Measurements from ENCODE around the gene POLG2.
A peak's percentile ranks its signal among the peaks of the same experiment; 100 is the strongest.
"Not testable (repeated sequence)": the region's sequence is repeated elsewhere in the genome, so short reads cannot be mapped to it uniquely, and the experiment has no call there.

The POLG2 gene

DNA sequence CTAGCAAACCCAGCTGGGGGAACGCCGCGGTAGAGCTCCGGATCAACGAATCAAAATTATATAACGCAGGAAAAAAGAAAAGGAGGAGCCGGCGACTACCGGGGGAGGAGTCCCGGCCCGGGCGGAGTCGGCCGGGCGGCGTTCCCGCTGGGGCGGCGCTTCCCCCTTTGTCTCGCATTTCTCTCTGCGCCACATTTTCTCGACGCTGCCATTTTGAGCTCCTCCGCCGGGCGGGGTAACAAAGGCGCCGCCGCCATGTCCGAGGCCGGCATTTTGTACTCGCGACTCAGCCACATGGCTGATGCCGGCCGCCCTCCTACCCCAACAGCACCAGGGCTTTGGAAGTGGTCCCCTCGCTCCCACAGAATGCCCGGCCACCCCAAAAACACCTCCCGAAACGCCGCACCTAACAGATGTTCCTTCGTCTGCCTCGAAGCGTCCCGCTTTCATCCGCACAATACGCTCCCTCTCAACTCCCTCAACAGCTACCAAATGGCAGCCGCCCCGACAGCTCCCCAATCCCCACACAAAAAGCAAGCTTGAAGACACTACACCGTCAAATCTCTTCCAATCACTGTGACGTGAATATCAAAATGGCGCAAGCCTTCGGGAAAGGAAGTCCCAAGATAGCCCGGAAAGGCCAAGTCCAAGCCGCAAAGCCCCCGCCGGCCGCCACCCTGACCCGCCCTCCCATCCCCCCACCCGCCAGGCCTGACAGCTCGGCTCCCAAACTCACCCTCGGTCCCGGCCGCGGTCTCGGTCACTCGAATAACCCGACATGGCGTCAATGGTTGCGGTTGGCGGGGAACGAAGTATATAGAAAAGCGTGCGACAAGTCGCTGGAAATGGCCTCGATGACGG, 8.7 kb upstream of the POLG2 start:
- DNase-seq: peak; percentile 39 to 85

DNA sequence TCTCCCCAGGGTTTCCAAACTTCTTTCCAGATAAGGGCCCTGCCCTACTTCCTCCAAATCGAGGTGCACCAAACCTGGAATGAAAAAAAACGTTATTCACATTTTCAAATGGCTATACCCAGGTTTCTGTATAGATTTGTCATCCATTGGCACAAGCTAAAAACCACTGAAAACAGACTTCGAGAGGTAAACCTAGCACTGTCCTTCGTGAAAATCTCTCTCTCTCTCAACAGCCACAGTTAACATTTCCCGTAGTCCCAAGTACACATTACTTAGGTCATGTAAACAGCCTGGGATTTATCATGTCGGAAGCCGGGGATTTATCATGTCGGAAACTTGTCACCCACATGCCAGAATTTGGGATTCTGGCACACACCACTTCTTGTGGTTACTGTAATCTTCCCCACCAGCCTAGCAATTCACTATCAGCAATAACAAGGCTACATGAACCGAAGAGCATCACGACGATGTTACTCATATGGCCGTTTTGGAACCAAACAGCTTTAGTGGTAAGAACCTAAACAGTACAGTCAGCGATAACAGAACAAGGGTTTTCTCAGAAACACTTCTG, 8.0 kb upstream of the POLG2 start:
- DNase-seq: no peak

DNA sequence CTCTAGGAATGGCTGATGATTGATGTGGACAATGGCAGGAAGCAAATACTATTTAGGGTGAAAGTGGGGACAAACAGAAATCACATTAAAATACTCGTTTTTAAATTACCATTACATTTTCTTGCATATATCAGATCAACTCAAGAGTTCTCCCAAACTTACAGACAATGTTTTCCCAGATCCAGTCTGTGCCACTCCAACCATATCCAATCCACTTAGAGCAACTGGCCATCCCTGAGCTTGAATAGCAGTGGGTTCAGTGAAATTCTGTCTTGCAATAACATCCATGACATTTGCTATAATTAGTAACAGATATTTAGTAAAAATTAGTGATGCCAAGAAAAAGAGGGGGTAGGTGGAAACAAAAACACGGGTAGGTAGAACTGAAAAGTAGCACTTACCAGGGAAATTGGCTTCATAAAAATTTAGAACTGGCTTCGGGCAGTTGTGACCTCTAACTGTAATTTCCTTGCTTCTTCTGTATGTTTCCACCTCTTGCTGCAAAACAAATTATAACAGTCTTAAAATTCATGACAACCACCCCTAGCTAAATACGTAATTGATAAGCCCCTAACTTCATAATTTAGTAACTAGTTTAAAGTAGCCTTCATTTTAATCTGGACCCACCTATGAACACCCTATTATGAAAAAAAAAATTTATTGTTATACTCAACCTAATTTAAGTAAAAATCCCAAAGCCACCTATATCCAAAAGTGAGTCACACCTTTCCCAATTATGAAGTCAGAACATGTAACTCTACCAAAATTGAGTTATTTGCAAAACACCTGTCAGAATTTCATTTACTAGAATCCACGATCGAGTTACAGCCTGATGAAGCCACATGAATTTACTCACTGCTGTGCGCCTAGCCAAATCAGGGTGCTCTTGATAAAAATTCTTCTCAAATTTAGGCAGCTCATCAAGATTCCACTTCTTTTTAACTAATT, 7.2 kb upstream of the POLG2 start:
- no peak for DNase-seq

DNA sequence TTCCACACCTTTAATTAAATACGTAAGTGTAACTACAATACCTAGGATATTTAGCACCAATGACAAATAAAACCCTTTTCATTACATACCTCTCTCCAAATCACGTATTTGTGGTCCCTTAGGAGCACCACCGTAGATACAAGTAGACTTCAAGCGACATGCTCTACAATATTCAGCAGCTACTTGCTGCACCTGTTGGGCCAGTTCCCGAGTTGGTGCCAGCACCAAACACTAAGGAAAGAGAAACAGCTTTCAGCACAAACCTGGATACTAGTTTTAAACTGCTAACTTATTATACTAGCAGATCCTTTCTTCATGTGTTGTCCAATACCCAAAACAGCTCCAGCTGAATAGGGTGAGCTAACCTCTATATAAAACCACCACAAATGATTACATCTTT, 6.5 kb upstream of the POLG2 start:
- no peak for DNase-seq

DNA sequence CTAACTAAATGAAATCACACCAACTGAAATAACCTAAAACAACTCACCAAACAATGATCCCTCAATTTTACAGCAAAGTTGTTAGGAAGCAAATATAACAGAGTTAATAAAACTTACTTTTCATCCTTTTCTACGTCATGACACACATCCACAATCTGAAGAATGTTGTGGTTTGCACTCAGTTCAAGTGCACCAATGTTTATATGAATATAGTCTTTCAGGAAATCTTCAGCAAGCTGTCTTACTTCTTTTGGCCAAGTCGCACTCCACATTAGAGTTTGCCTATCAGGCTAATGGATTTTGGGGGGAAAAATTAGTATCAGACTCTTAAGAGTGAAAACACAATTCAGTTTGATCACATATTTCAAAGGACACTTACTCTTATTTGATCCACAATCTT, 6.0 kb upstream of the POLG2 start:
- no peak for DNase-seq

DNA sequence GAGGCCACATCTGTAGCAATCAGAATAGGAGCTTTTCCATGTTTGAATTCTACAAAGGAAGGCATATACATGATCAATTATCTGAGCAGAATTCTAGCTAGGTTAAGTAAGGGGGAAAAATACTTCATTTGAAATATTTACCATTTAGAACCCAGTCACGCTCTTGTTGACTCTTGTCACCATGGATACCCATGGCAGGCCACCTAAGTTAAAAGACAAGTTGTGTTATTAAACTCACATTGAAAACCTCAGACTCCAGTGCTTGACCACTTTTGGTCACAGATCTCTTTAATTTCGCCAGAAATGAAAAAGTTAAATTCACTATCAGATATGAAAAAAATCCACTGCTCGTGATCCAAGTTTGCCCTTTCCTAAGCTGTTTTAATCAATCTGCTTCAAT, 5.2 kb upstream of the POLG2 start:
- no peak for DNase-seq

DNA sequence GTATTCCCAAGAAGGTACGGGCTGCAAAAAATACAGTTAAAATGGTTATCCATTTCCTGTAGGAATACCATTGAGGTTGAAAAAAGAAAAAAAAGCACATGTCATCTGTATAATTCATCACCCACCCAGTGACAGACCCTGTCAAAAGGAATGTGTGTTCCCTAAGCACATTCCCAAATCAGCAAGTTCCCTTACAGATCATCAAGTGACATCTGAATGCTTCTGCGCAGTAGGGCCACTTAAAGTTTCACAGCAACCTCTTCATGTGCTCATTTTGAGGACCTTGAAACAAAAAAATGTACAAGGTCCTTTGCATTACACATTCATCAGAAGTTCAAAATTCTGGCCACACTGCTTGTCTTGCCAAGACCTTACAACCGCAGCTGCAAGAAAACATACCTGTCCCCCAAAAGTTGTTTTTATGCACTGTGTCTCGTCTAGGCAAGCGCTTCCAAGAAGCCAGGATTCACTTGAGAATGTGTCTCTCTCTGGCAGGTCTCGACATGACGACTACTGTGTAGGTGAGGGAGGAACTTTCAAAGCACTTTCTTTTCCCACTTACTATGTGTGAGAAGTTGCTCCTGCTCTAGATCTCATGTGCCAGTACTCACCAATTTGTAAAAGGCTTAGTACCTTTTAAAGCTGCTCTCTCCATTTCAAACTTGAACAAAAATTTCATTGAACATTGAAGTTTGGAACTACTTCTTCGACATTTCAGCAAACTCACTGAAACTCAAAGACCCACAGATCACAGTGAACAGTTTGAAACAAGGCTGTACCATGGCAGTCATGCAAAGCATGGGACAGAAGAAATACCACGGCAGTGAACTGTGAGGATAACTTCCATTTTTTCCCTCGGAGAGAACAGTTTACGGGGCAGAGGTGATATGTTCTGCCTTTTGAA, 4.3 kb upstream of the POLG2 start:
- DNase-seq: no peak

DNA sequence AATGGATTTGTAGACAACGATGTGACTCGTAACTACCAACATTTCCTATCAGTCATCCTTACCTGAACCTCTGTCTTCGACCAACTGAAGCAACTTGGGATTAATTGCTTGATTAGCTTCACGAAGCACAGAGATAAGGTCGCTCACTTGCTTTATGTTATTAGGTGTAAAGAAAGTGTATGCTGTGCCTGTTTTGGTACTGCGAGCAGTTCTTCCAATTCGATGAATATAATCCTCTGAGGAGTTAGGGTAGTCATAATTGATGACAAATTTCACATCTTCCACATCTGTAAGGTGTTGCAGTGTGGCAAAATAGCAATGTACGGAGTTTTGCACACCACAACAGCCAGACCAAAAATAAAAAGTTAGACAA, 3.6 kb upstream of the POLG2 start:
- DNase-seq: no peak

DNA sequence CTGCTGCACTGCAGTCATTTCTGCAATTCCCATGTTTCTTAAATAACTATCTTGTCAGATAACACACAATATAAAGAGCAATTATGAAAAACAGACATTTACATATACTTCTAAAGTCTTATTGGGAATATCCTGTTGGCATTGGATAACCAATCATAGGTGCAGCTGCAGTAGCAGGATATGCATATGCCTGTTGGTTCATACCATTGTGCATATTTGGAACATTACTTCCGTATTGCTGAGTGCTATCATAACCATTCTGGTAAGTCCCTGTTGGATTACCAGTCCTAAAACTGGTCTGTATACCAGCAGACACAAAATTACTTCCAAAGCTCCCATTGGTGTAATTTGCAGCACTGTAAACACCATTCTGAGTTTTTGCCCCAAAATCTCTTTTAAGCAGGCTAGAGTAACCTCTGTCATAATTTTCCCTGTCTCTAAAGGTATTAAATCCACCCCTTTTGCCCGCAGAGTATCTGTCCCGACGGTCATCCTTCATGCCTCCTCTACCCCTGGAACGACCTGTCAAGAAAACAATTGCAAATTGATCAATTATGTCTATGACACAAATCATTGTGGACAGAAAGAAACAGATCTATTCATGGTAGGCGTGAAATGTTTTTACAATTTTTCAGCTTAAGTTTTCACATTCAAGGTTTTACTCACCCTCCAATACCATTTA, 3.1 kb upstream of the POLG2 start:
- no peak for DNase-seq

DNA sequence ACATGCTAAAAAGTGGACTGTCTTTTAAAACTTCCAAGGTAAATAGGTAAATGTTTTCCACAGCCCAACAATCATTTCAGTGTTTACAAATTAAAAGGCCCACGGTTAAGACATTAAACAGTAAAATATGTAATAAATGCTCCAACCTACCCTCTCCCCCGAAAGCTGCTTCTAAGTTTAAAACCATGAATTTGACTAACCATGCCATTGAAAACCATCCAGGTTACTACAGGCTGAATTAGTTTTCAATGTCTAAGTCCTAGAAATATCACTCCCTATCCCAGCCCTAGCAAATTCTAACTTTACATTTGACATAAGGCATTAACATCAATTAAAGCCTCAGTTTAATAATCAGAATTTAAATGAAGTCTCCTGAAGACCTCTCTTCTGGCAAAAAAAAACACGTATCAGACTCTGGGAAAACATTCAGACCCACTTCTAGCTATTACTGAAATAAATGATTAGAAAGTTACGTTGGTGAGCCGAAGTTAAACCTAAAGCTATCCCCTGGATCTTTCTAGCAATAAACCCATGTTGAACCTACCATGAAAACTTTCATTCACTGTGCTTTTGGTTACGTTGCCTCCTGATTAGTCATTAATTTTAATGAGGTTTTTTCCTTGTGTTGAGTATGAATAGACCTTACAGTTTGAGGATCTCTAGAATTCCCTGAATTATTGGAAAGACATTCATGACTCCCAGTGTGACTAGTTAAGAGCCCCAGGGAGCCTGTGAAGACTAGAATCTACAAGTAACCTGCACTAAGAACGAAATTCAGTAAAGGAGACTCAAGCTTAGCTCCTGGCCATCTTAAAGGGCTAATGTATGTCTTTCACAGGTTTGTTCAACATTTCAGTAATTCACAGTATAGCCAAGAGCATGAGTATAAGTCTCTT, 1.7 kb upstream of the POLG2 start:
- DNase-seq: no peak

DNA sequence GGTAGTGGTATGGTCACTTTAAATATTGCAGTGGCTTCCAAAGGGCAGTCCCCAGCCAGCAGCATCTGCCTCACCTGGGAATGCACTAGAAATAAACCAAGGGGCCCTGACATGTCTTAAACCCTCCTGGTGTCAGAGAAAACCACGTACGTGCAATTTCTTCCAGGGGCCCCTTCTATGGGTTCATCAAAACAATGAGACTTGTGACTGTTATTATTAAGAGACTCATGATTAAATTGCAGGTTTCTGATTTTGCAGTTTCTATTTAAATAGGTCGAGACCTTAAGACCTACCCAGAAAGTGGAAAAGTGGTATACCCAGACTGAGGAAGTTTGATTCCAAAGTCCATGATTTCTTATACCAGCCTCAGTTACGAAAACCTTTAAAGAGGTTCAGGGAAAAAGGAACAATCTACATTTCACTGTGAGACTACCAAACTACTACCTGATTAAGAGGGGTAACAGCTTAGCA, 746 bp upstream of the POLG2 start:
- DNase-seq: no peak

DNA sequence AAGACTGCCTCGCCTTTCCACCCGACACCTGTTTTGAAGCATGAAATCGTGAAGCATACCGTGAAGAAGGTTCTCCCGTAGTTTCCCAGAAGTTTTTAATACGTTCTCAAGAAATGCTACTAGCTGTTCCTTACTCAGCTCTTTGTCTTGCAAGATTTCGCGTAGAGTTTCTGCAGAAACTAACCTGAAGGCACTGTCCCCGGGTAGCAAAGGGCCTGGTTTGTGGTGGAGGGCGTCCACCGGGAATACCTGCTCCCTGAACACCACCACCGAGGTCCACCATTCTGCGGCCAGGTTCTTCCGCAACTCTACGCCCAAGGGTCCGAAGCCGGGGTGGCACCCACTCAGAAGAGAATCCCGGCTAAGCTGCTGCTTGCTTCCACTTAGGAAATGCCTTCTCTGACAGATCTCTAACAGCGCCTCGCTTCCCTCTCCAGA, 487 bp downstream of the POLG2 start:
- no peak for DNase-seq

DNA sequence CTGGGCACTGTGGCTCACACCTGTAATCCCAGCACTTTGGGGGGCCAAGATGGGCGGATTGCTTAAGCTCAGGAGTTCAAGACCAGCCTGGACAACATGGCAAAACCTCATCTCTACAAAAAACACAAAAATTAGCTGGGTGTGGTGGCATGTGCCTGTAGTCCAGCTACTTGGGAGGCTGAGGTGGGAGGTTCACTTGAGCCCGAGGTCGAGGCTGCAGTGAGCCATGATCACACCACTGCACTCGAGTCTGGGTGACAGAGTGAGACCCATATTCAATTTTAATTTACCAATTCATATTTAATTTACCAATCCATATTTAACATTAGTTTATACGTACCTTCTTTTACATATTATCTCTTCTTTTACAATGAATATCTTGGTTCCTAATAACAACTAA, 1.6 kb downstream of the POLG2 start:
- not testable (repeated sequence) for DNase-seq

DNA sequence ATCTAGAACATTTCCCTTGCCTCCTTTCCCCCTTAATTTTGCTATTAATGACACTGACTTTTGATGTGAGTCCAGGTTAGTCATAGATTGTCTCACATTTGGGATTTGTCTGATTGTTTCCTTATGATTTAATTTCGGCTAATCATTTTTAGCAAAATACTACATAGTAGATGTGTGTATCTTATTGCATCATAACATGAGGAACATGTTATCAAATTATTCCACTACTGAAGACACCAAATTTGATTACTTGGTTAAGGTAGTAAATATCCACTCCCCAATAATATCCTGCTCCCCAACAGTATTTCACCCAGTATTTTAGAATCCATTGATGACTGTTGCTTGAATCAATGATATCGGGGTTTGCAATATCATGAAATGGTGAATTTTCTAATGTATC, 2.7 kb downstream of the POLG2 start:
- no peak for DNase-seq

DNA sequence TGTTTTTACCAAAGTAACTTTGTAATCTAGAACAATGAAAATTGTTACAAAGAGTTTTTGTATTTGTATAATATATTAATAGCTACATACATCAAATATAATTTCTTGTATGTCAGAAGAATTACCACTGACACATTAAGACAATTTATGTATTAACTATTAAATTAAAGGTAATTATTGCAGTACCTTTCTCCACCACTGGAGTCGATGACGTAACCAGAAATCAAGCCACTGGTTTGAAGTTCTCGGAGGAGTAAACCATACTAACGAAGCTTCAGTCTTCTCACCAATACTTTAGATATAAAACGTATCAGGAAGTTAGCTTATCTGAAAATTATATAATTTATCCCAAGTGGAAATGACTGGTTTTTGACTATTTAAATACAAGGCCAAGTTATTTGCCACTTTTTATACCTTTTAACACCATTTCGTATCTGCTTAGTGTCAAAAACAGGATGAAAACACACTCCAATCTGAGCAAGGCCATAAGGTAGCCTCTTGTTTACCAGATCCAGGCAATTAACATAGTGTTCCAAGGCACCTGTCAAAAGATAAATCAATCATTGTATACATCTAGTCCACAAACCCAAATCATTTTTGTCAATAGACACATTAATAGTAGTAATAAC, 4.3 kb downstream of the POLG2 start:
- no peak for DNase-seq

DNA sequence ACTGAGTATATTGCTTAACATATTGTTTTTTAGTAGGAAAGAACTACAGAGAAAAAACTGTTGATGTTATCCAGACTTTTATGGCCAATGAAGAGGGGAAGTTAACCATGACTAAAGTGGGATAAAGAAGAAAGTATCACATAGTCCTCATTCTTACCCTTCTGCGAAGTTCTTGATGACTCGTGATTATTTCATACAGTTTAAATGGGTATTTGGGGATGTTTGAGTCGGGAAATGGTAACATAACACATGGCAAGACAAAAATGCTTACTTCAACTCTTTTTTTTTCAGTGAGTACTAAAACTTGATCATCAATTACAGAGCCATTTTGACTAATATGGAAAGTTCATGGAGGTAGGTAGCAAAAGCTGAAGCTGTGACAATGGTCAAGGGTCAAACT, 4.9 kb downstream of the POLG2 start:
- no peak for DNase-seq

DNA sequence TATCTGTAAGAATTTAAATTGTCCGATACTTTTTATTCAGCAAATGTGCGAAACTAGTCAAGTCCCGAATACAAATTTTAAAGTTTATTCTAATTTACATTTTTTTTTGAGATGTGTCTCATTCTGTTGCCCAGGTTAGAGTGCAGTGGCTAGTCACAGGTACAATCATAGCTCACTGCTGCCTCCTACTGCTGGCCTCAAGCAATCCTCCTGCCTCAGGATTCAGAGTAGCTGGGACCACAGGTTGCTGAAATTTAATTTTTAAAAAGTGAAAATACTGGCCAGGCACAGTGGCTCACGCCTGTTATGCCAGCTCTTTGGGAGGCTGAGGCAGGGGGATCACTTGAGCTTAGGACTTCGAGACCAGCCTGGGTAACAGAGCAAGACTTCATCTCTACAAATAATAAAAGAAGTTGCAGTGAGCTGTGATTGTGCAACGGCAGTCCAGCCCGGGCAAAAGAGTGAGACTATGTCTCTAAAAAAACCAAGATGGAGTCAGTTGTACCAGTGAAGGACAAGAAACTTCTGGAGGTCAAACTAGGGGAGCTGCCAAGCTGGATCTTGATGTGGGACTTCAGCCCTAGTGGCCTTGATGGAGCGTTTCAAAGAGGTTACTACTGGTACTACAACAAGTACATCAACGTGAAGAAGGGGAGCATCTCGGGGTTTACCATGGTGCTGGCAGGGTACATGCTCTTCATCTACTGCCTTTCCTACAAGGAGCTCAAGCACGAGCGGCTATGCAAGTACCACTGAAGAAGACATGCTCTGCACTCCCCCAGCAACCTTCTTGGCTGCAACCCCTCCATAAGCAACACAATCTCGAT, 5.6 kb downstream of the POLG2 start:
- no peak for DNase-seq

DNA sequence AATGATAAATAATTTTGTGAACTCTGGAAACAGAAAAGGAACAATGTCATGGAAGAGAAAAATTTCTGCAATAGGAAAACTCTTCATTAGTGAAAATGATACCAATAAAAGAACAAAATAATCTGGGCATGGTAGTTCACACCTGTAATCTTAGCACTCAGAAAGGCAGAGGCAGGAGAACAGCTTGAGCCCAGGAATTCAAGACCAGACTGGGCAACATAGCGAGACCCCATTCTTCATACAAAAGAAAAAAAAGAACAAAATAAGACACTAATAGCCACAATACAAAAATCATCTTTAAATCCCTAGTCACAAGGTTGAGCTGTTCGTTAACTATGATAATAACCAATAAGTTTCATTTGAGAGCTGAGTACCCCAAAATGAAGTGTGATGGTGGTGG, 8.6 kb downstream of the POLG2 start:
- no peak for DNase-seq

DNA sequence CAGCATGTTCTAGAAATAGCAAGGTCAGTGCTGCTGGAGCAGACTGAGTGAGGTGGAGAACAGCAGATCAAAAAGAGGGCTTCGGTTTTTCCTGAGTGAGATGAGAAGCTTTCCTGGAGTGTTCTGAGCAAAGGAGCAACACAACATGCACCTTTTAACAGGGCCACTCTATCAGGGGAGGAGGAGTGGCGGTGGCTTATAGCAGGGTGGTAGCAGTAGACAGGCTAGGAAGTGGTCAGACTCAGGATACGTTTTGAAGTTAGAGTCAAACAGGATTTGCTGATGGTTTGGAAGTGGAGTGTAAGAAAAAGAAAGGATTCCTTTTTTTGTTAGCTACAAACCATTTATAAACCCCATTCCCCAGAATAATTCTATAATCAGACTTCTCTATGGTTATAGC, 12.5 kb downstream of the POLG2 start:
- no peak for DNase-seq

Measured in NCI-H187 (cell line).